Measurements from ENCODE around the gene PFKFB3.
"Not testable (repeated sequence)": the region's sequence is repeated elsewhere in the genome, so short reads cannot be mapped to it uniquely, and the experiment has no call there.

PFKFB3 gene

DNA sequence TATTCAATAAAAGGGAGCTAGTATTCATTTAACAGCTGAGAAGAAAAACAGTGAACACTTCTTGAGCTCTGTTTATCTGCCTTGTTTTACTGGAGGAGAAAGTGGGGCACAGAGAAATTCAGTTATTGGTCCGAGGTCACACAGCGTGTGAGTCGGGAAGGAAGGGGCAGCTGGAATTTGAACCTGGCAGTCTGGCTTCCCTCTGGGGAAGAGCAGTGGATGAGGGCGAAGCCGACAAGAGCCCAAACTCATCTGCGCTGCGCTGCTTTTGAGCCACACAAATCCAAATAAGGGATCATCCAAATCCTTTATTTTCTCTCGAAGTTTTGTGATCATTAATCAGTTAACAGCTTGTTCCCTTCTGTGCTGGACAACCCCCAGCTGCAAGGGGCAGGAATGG, 23.7 kb upstream of the PFKFB3 start:
- no peak for DNase-seq

DNA sequence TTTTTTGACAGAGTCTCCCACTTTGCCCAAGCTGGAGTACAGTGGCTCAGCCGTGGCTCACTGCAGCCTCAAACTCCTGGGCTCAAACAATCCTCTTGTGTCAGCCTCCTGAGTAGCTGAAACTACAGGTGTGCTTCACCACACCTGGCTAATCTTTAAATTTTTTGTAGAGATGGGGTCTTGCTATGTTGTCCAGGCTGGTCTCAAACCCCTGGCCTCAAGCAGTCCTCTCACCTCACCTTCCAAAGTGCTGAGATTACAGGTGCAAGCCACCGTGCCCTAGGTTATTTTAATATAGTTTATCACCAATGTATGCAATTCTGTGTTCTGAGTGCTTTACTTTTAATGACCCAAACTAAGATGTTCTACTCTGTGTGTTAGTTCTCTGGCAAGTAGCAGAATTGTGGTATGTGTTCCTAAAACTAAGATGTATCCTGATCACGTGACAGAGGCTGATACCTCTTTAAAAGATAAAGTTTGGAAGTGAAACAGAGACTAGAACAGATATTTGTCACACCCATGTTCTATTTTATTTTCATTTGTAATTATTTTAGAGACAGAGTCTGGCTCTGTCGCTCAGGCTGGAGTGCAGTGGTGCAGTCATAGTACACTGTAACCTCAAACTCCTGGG, 22.1 kb upstream of the PFKFB3 start:
- DNase-seq = no peak

DNA sequence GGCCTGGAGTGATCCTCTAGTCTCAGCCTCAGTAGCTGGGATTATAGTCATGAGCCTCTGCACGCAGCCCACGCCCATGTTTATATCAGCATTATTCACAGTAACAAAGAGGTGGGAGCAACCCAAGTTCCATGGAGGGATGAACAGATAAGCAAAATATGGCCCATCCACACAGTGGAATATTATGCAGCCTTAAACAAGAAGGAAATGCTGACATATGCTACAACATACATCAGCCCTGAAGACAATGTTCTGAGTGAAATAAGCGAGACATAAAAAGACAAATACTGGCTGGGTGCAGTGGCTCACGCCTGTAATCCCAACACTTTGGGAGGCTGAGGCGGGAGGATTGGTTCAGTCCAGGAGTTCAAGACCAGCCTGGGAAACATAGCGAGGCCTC, 21.5 kb upstream of the PFKFB3 start:
- DNase-seq = no peak

DNA sequence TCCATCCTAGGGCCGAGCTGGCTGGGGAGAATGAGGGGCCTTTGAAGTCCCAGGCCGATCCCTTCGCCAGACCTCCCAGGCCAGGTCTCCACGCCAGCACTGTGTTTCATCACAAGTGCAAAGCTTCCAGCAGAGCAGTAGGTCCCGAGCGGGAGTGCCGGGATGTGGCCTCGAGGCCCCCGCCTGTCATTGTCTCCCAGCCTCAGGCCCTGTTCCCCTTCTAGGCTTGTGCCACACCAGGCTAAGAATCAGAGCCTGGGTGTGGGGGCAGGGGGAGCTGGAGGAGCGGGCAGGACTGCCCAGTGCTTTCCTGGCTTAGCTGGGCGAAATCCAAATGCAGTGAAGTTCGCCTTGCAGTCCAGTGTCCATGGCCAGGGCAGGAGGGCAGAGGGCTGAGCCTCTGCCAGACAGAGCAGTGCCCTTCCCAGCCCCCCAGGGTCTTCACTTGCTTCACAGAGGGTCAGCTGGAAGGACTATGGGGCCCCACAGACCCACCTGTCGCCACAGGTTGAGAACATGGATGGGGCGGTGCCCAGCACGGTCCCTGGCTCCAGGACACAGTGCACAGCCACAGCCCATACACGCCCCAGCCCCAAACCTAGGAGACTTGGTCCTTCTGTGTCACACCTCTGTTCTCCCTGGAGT, 20.2 kb upstream of the PFKFB3 start:
- no peak for DNase-seq

DNA sequence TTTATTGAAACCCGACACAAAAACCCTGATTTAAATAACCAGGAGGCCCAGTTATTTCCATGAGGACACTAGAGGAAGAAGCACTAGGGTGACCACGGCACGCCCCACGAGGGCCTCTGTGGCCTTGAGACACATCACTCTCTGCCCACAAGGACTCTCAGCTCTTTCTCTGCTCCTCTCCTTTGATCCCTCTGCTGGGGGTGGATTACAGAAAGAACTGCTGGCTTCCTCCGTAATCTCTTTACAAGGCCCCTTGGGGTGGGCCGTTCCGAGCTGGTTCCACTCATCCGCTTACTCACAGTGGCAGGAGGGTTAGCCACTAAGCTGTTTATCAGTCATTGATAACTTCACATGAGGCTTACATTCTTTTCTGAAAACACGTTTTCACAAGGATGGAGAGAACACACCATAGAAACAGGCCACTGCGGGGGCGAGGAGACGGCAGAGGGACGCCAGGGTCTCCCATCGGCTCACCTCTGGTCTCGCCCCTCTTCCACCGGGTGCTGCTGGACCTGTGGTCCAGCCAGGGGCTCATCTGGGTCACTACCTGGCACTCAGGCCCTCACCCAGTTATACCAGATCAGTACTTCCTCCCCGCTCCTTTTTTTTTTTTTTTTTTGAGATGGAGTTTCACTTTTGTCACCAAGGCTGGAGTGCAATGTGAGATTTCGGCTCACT, 17.6 kb upstream of the PFKFB3 start:
- DNase-seq = no peak

DNA sequence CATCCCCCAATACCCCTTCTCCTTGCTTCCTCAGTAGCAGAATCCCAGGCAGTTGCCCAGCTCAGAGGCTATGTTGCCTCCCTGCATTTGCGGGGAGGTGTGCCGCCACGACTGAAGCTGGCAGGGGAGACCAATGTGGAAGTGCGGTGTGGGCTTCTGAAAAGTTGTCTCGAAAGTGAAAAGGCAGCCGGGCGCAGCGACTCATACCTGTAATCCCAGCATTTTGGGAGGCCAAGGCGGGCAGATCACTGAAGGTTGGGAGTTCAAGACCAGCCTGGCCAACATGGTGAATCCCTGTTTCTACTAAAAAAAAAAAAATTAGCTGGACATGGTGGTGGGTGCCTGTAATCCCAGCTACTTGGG, 15.9 kb upstream of the PFKFB3 start:
- no peak for DNase-seq

DNA sequence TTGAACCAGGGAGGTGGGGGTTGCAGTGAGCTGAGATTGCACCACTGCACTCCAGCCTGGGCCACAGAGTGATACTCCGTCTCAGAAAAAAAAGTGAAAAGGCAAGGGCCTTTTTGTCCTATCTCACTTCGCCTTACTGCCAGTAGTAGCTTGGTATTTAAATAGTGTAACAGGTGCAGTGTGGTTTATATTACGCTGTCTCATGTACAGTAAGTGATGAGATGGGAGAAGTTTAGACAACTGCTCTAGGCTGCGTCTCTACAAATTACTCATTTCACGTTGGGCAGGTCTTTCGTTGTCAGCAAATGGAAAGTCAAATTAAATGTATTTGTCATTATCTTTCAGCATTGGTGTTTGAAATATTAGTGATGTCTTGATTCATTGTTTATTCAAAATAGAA, 15.5 kb upstream of the PFKFB3 start:
- DNase-seq = no peak

DNA sequence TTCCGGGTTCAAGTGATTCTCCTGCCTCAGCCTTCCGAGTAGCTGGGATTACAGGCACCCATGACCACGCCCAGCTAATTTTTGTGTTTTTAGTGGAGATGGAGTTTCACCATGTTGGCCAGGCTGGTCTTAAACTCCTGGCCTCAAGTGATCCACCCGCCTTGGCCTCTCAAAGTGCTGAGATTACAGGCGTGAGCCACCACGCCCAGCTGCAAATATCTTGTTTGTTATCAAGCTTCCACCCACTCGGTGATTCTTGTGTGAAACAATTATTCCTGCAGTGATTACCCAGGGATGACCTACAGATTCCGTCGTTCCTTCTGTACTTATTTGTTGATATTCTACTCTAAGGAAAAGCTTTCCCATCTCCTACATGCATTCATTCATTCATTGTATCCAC, 12.7 kb upstream of the PFKFB3 start:
- DNase-seq = not testable (repeated sequence)

DNA sequence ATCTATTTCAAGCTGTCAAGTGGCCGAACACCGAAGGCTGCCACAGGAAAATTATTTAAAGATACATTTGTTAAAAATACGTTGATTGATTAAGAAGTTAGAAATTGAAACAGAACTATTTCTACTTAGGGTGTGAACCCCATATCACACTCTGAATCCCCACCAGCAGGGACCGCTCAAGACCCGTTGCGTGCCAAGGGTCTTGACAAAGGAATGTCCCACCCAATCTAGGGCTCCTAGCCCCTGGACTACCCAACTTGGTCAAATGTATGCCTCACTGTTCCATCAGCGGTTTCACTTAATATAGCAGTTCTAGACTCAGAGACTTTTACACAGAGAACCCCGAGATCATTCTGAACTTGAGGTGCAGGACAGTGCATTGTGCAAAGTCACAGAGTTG, 11.6 kb upstream of the PFKFB3 start:
- DNase-seq = no peak

DNA sequence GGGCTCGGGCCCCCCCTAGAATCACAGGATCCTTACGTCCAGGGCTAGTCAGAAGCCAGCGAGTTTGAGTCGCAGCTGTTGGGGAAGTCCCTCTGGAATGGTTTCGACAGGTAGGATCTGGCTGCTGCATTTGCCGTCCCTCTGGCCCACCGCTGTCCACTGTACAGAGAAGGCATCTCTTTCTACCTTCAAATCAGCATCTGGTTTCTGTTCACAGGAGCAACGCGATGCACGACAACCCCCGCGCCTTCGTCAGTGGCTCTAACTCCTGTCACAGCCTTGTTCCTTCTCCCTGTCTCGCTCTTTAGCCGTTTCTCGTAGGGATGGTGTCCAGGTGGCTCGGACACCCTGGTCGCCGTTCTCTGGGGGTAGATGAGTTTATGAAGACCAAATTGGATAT, 11.2 kb upstream of the PFKFB3 start:
- DNase-seq = no peak

DNA sequence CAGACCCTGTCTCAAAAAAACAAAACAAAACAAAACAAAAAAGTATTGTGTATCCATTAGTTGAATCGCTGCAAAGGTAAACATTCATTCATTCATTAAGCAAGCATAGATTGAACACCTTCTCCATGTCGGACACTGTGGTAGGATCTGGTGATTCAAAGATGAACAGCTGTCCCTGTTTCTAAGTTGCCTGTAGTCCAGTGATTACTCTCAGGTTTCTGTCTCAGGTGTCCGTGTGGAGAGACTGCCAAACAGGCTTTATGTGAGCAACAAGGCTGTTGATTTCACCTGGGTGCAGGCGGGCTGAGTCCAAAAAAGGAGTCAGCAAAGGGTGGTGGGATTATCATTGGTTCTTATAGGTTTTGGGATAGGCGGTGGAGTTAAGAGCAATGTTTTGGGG, 9.4 kb upstream of the PFKFB3 start:
- not testable (repeated sequence) for DNase-seq

DNA sequence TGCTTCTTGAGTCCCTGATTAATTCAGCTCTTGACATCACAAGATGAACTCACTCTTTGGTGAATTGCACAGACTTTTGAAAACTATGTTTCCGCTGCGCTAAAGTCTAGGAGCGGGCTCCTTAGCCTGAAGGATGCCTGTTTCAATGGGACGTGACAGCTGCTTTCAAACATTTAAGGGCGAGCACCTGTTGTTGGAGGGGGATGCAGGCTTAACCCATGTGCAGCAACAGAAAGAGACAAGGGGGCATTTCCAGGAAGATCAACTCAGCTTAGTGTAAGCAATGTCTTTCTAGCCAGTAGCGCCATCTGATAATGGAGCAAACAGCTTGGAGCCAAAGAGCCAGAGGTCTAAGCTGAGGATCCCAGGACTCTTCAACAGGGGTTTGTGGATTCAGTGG, 8.4 kb upstream of the PFKFB3 start:
- no peak for DNase-seq

DNA sequence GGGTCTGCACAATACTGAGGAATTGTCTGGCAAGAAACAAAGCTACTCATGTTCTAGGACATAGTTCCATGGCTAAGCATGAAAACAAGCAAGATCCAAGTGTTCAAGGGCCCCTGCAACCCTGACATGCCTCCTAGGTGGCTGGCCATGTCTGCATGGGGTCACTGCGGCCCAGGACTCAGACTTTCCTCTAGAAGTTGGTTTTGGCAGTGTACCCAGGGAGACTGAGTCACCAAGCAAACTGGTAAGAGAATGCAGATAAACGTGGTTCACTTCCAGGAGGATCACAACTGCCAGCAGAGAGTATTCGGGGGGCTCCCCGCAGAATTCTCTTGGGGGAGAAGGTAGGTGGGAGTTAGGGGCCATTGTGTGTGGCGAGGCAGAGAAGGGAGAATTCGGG, 7.4 kb upstream of the PFKFB3 start:
- DNase-seq = no peak

DNA sequence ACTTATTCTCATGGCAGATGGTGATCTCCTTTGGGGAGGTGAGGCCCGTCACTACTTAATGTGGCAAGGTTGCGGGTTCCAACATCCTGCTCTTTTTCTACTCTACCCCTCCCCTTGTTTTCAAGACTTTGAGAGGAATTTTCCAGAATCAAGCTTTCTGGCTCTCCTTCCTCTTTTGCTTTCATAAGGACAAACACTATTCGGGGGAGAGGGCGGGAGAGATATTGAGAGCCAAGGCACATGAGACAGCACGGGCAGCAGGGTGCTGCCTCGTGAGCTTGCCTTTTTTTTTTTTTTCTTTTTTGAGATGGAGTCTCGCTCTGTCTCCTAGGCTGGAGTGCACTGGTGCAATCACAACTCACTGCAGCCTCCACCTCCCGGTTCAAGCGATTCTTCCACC, 6.9 kb upstream of the PFKFB3 start:
- no peak for DNase-seq

DNA sequence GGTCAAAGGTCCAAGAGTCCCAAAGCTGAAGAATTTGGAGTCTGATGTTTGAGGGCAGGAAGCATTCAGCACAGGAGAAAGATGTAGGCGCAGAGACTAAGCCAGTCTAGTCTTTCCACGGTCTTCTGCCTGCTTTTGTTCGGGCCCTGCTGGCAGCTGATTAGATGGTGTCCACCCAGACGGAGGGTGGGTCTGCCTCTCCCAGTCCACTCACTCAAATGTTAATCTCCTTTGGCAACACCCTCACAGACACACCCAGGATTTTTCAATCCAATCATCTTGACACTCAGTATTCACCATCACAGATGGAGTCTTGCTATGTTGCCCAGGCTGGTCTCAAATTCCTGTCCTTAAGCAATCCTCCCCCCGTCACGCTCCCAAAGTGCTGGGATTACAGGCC, 6.2 kb upstream of the PFKFB3 start:
- DNase-seq = not testable (repeated sequence)

DNA sequence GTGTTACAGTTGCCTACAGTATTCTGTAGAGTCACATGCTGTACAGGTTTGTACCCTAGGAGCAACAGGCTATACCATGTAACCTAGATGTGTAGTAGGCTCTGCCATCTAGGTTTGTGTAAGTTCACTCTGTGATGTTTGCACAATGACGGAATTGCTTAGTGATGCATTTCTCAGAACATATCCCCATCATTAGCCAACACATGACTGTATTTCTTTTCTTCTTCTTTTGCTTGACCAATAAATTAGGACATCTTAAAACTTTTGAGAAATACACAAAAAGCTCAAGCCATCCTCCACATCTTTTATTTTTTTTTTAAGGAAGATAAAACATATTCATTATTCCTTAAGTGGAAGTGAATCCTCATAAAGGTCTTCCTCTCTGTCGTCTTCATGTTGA, 5.4 kb upstream of the PFKFB3 start:
- DNase-seq = no peak

DNA sequence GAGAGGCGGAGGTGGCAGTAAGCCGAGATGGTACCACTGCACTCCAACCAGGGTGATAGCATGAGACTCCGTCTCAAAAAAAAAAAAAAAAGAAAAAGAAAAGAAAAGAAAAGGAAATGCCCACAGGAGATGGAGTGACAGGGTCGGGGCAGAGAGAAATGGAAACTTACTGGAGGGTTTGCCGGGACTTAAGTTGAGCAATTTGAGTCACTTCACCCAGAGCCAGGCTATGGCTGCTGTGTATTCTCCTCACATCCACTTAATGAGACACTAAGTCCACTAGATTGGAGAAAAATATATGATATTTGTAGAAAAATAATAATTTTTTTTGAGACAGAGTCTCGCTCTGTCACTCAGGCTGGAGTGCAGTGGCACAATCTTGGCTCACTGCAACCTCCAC, 4.6 kb upstream of the PFKFB3 start:
- no peak for DNase-seq

DNA sequence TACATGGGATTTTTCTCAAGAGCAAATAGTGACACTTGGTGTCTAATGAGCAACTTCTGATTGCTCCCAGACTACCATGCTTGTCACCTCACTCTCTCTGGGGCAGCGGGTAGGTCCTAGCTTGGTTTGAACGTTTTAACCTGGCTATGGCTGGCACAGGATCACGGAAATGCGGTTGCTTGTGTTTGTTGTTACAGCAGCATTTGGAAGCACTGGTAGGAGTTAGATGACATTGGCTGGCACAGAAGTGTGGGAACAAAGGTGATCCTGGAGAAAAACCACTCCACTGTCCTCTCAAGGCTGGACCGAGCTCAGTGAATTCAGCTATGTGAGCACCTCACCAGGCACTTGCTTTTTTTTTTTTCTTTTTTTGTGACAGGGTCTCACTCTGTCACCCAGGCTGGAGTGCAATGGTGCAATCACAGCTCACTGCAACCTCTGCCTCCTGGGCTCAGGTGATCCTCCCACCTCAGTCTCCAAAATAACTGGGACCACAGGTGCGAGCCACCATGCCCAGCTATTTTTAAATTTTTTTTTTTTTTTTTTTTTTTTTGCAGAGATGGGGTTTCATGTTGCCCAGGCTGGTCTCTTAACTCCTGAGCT, 3.5 kb upstream of the PFKFB3 start:
- DNase-seq = no peak

DNA sequence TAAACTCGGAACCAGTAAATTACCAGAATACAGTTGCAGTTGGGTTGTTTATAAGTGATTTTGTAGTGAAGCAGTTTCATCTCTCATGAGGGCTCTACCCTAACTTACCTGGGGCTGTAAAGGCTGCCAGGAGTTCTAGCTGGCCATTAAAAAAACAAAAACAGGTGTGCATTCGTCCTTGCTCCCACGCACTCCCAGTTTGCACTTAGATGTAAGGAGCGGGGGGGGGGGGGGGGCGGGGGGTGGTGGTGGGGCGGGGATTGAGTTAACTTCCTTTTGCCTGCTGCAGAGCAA, 2.3 kb upstream of the PFKFB3 start:
- no peak for DNase-seq

DNA sequence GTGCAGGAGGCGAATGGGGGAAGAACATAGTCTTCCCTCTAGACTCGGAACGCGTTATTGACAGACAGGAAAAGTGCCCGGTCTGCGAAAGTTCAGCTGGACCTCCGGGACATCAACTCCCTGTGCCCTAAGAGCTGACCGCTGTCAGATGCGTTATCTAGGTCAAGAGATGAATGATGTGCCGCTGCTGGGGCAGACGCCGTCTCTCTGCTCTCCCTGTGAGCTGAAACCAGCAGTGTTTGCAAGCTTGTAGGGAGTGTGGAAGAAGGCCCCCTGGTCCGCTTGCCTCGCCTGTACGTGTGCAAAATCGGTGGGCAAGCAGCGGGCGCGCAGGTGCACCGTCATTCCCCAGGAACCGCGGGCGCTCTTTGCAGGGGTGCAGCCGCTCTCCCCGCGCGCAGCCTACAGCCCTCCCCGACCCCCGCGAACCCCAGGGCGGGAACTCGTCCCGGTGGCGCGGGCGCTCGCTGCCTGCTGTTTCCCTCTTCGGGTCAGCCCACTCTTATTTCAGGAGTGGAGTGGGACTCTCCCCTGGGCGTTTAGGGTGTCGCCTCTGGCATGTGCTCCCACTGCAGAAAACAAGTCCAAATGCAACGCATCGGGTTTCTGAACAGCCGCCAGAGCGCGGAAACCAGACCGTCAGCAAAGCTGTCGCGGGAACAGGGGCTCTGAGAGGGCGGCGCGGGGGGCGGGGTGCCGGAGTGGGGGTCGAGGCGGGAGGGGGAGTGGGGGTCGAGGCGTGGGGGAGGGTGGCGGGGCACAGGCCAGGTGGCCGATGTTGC, 1.8 kb upstream of the PFKFB3 start:
- peak; percentile 86 for DNase-seq

DNA sequence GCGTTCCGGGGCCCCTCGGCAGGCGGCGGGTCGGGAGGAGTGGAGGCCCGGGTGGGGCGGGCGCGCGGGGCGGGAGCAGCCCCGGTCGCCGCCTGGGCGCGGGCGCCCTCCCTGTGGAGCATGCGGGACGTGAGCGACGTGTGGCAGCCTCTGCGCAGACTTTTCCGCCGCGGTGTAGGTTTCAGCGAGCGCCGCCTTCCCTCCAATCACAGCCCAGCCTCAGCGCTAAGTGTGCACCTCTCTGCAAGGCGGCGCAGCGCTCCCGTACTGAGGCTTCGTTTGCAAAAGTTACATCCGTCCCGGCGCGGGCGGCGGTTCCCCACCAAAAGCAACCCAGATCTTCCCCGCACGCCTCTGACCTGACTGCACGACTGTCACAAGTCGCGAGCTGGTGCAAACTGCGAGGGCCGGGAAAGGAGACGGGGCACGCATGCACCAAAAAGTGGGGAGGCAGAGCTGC, 1.2 kb upstream of the PFKFB3 start:
- peak; percentile 87 for DNase-seq

DNA sequence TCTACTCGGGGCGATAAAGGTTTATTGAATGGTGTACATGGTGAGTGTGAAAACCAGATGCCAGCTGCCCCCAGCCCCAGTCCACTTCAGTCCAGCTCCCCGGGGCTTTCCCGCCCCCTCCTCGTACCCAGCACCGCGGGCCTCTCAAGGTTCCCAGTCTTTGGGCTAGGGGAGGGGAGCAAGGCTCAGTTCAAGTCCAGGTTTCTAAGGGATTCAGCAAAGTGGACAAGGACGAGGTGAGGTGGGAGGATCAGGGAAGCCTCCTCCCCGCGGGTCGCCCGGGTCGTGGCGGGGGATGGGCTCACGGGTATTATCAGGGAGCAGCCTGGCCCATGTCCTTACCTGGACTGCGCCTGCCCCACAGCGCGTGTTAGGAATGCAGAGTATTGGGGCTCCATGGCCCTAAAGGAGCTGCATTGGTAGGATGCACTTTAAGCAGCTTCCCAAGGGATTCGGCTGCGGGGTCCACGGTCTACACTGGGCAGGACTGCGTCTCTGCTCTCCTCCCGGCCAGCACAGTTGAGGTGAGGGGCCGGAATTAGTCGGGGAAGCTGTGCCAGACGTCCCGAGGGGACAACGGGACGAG, 541 bp upstream of the PFKFB3 start:
- DNase-seq = no peak

Measured in eye (tissue), 1 donor.